Progenitor cell of endocrine pancreas (in vitro differentiated cells): Measurements from ENCODE around the gene ARNT2. TPM values are rescaled to one million over a fixed set of nuclear protein-coding genes. Genes with fewer than 3 reads are reported as not detected.
"Not testable (repeated sequence)": the region's sequence is repeated elsewhere in the genome, so short reads cannot be mapped to it uniquely, and the experiment has no call there.

ENCODE experiments used
- DNase-seq: peaks from one replicate; pipeline ENCODE4 v3.0.0; 2021; ENCODE audit warnings: low spot score; ENCODE audit not compliant: unreplicated experiment
- H3K27ac Mint-ChIP-seq: 2 replicates; pipeline ENCODE4 v1.8.0; 2021; ENCODE audit warnings: mild to moderate bottlenecking, moderate library complexity, mixed read lengths
- H3K27me3 Mint-ChIP-seq: 2 replicates; pipeline ENCODE4 v1.8.0; 2021; ENCODE audit warnings: mixed read lengths
- H3K36me3 Mint-ChIP-seq: 2 replicates; pipeline ENCODE4 v1.8.0; 2022; ENCODE audit warnings: mixed read lengths; ENCODE audit not compliant: insufficient read depth
- H3K4me1 Mint-ChIP-seq: 2 replicates; pipeline ENCODE4 v1.8.0; 2021; ENCODE audit warnings: low read depth, mixed read lengths
- H3K4me3 Mint-ChIP-seq: 2 replicates; pipeline ENCODE4 v1.8.0; 2021; ENCODE audit warnings: low read depth, mild to moderate bottlenecking, moderate library complexity, mixed read lengths
- H3K9me3 Mint-ChIP-seq: 2 replicates; pipeline ENCODE4 v1.8.0; 2021; ENCODE audit warnings: low read depth, mixed read lengths
- CTCF ChIP-seq: fragments of 200-600 bp; sonication (generic); IDR thresholded peaks from one replicate; pipeline ENCODE4 v1.5.0; 2021; ENCODE audit warnings: antibody characterized with exemption, mild to moderate bottlenecking; ENCODE audit not compliant: unreplicated experiment
- total RNA-seq: library from RNA; stranded (reverse); gene quantifications from 2 replicates; pipeline ENCODE4 v1.2.1, GENCODE V29; 2021

Gene ARNT2
- total RNA-seq, 1 donor from 2014 or later = 37.3 TPM

- no peak for TF ChIP-seq CTCF
- Mint-ChIP-seq H3K4me1 (peaks cover 6% of the 10 kb centered on the region), H3K36me3 (peaks cover 3% of the 10 kb centered on the region), H3K27me3 (no peaks in the 10 kb centered on the region), H3K27ac (no peak overlapping the region), H3K4me3 (no peak overlapping the region), H3K9me3 (peaks cover 6% of the 10 kb centered on the region)
- no peak for DNase-seq
These were observed 18.0 kb upstream of the ARNT2 start for GRCh38 chr15:80386151-80386550.

GRCh38 chr15:80388326-80388725 lies 15.9 kb upstream of the ARNT2 start:
- H3K4me1 Mint-ChIP-seq = peaks cover 6% of the 10 kb centered on the region
- TF ChIP-seq CTCF = no peak
- H3K27me3 Mint-ChIP-seq = no peaks in the 10 kb centered on the region
- H3K27ac Mint-ChIP-seq = no peak overlapping the region
- DNase-seq = no peak
- H3K9me3 Mint-ChIP-seq = peaks cover 6% of the 10 kb centered on the region
- H3K4me3 Mint-ChIP-seq = no peak overlapping the region
- H3K36me3 Mint-ChIP-seq = no peaks in the 10 kb centered on the region

- Mint-ChIP-seq H3K4me1 (peaks cover 6% of the 10 kb centered on the region), H3K36me3 (no peaks in the 10 kb centered on the region), H3K27ac (no peak overlapping the region), H3K4me3 (no peak overlapping the region), H3K27me3 (no peaks in the 10 kb centered on the region), H3K9me3 (peaks cover 6% of the 10 kb centered on the region)
- no peak for TF ChIP-seq CTCF
- DNase-seq = no peak
These were observed 14.8 kb upstream of the ARNT2 start for GRCh38 chr15:80389370-80389769.

GRCh38 chr15:80390942-80391341 lies 13.2 kb upstream of the ARNT2 start:
- H3K4me3 Mint-ChIP-seq, DNase-seq, H3K27me3 Mint-ChIP-seq, H3K4me1 Mint-ChIP-seq, H3K36me3 Mint-ChIP-seq, H3K9me3 Mint-ChIP-seq, H3K27ac Mint-ChIP-seq: not testable (repeated sequence)

GRCh38 chr15:80395616-80396015 lies 8.6 kb upstream of the ARNT2 start:
- DNase-seq = no peak
- Mint-ChIP-seq H3K4me3 (no peak overlapping the region), H3K36me3 (peaks cover 2% of the 10 kb centered on the region), H3K27ac (no peak overlapping the region), H3K9me3 (peaks cover 3% of the 10 kb centered on the region), H3K27me3 (no peaks in the 10 kb centered on the region), H3K4me1 (peaks cover 3% of the 10 kb centered on the region)
- TF ChIP-seq CTCF = no peak

GRCh38 chr15:80396096-80396495 lies 8.1 kb upstream of the ARNT2 start:
- Mint-ChIP-seq H3K4me3 (no peak overlapping the region), H3K36me3 (peaks cover 2% of the 10 kb centered on the region), H3K27me3 (no peaks in the 10 kb centered on the region), H3K4me1 (peaks cover 3% of the 10 kb centered on the region), H3K9me3 (no peaks in the 10 kb centered on the region), H3K27ac (no peak overlapping the region)
- TF ChIP-seq CTCF = no peak
- DNase-seq = no peak
